ENCODE measurements around the gene CSMD2. TPM values are rescaled to one million over a fixed set of nuclear protein-coding genes. Genes with fewer than 3 reads are reported as not detected.

CSMD2 gene
- total and polyA plus RNA-seq, 2 donors from 2014 or later, result 0.47 TPM; not detected in 1

- intact Hi-C loops (cut with DNase I), result no loop called here
- Histone ChIP-seq H3K4me1 (ENCODE audit: control insufficient read depth in 2 of 3, insufficient read depth in 2 of 3, low read depth in 1 of 3, low read length in 3 of 3) (no peaks in the 10 kb centered on the region), H3K27ac (ENCODE audit: low read depth in 2 of 2, low read length in 2 of 2) (no peak overlapping the region), H3K9ac (ENCODE audit: low read length in 3 of 3) (no peak overlapping the region), H3K9me3 (ENCODE audit: control insufficient read depth in 2 of 3, insufficient read depth in 1 of 3, low read length in 3 of 3) (no peaks in the 10 kb centered on the region), H3K36me3 (ENCODE audit: control insufficient read depth in 2 of 3, insufficient read depth in 3 of 3, low read length in 3 of 3) (no peaks in the 10 kb centered on the region), H3K27me3 (ENCODE audit: control insufficient read depth, insufficient read depth, low read length) (no peaks in the 10 kb centered on the region), H3K4me3 (ENCODE audit: low read length in 3 of 3) (no peak overlapping the region)
- FAIRE-seq (no peak), DNase-seq (no peak)
- no peak for TF ChIP-seq CTCF (IDR thresholded peaks at IDR 0.05; ENCODE audit: borderline replicate concordance, extremely low read depth, insufficient read depth)
These were observed 347.0 kb downstream of the CSMD2 start for GRCh38 chr1:33818071-33818470.

GRCh38 chr1:33815061-33815460 is 350.0 kb downstream of the CSMD2 start:
- H3K9ac ChIP-seq (ENCODE audit: low read length in 3 of 3), result no peak overlapping the region
- H3K4me3 ChIP-seq (ENCODE audit: low read length in 3 of 3), result no peak overlapping the region
- TF ChIP-seq CTCF (IDR thresholded peaks at IDR 0.05; ENCODE audit: borderline replicate concordance, extremely low read depth, insufficient read depth), result no peak
- H3K27me3 ChIP-seq (ENCODE audit: control insufficient read depth, insufficient read depth, low read length), result no peaks in the 10 kb centered on the region
- FAIRE-seq, result no peak
- H3K36me3 ChIP-seq (ENCODE audit: control insufficient read depth in 2 of 3, insufficient read depth in 3 of 3, low read length in 3 of 3), result no peaks in the 10 kb centered on the region
- H3K9me3 ChIP-seq (ENCODE audit: control insufficient read depth in 2 of 3, insufficient read depth in 1 of 3, low read length in 3 of 3), result no peaks in the 10 kb centered on the region
- intact Hi-C loops (cut with DNase I), result no loop called here
- no peak for DNase-seq
- no peak overlapping the region for H3K27ac ChIP-seq (ENCODE audit: low read depth in 2 of 2, low read length in 2 of 2)
- H3K4me1 ChIP-seq (ENCODE audit: control insufficient read depth in 2 of 3, insufficient read depth in 2 of 3, low read depth in 1 of 3, low read length in 3 of 3), result no peaks in the 10 kb centered on the region

GRCh38 chr1:33814166-33814565 is 350.9 kb downstream of the CSMD2 start:
- H3K36me3 ChIP-seq (ENCODE audit: control insufficient read depth in 2 of 3, insufficient read depth in 3 of 3, low read length in 3 of 3), result no peaks in the 10 kb centered on the region
- DNase-seq (no peak), FAIRE-seq (no peak)
- H3K9me3 ChIP-seq (ENCODE audit: control insufficient read depth in 2 of 3, insufficient read depth in 1 of 3, low read length in 3 of 3), result no peaks in the 10 kb centered on the region
- no peaks in the 10 kb centered on the region for H3K4me1 ChIP-seq (ENCODE audit: control insufficient read depth in 2 of 3, insufficient read depth in 2 of 3, low read depth in 1 of 3, low read length in 3 of 3)
- H3K27ac ChIP-seq (ENCODE audit: low read depth in 2 of 2, low read length in 2 of 2), result no peak overlapping the region
- intact Hi-C loops (cut with DNase I), result no loop called here
- TF ChIP-seq CTCF (IDR thresholded peaks at IDR 0.05; ENCODE audit: borderline replicate concordance, extremely low read depth, insufficient read depth), result no peak
- no peak overlapping the region for H3K9ac ChIP-seq (ENCODE audit: low read length in 3 of 3)
- no peak overlapping the region for H3K4me3 ChIP-seq (ENCODE audit: low read length in 3 of 3)
- H3K27me3 ChIP-seq (ENCODE audit: control insufficient read depth, insufficient read depth, low read length), result no peaks in the 10 kb centered on the region

GRCh38 chr1:33810571-33810970 is 354.5 kb downstream of the CSMD2 start:
- DNase-seq, result no peak
- no peak overlapping the region for H3K4me3 ChIP-seq (ENCODE audit: low read length in 3 of 3)
- H3K9me3 ChIP-seq (ENCODE audit: control insufficient read depth in 2 of 3, insufficient read depth in 1 of 3, low read length in 3 of 3), result peaks cover 0 to 3% (median 0%) of the 10 kb centered on the region in 3 donors
- H3K9ac ChIP-seq (ENCODE audit: low read length in 3 of 3), result no peak overlapping the region
- no peak for TF ChIP-seq CTCF (IDR thresholded peaks at IDR 0.05; ENCODE audit: borderline replicate concordance, extremely low read depth, insufficient read depth)
- H3K27me3 ChIP-seq (ENCODE audit: control insufficient read depth, insufficient read depth, low read length), result no peaks in the 10 kb centered on the region
- no peak for FAIRE-seq
- H3K27ac ChIP-seq (ENCODE audit: low read depth in 2 of 2, low read length in 2 of 2), result no peak overlapping the region
- intact Hi-C loops (cut with DNase I), result no loop called here
- no peaks in the 10 kb centered on the region for H3K4me1 ChIP-seq (ENCODE audit: control insufficient read depth in 2 of 3, insufficient read depth in 2 of 3, low read depth in 1 of 3, low read length in 3 of 3)
- no peaks in the 10 kb centered on the region for H3K36me3 ChIP-seq (ENCODE audit: control insufficient read depth in 2 of 3, insufficient read depth in 3 of 3, low read length in 3 of 3)

Measured in kidney (tissue), 14 donors.